ENCODE measurements around the gene P4HA2. TPM values are rescaled to one million over a fixed set of nuclear protein-coding genes. Genes with fewer than 3 reads are reported as not detected.

The P4HA2 gene
- polyA plus RNA-seq, 1 of the 3 experiments (the other 2 are of a cell fraction) = 67.2 TPM

GRCh38 chr5:132259069-132259851 is 31.6 kb upstream of the P4HA2 start:
- ChIA-PET CTCF (interaction anchor here (0.6 to 1.4 kb wide), 8 partner anchors 9 to 127 kb away, joined by 3 to 10 read pairs (median 3); no protein-coding TSS in a partner anchor), POLR2A (interaction anchor here (0.6 to 2.8 kb wide), 10 partner anchors 9 to 197 kb away, joined by 3 to 19 read pairs (median 4); partner anchors contain the start of genes P4HA2, SLC22A4 and SLC22A5)
- no peaks in the 10 kb centered on the region for H3K9me2 ChIP-seq
- H3K36me3 ChIP-seq (replicated peaks in 1 of 2; ENCODE audit: control insufficient read depth in 1 of 2, insufficient read depth in 2 of 2, low read length in 1 of 2) = peaks cover 0 to 10% of the 10 kb centered on the region in 2 experiments
- H3K9me3 ChIP-seq = no peaks in the 10 kb centered on the region
- H3F3A ChIP-seq (replicated peaks; ENCODE audit: insufficient read depth) = peaks cover 13% of the 10 kb centered on the region
- peak; percentile 87 for DNase-seq
- peak overlapping the region; percentile 92 for H3K9ac ChIP-seq
- no peak overlapping the region for H2AFZ ChIP-seq (ENCODE audit: low read depth)
- peaks cover 35 to 62% of the 10 kb centered on the region in 2 experiments; a peak in 3 of 4 replicates for H3K4me1 ChIP-seq (ENCODE audit: control insufficient read depth in 1 of 2, insufficient read depth in 2 of 2, low read depth in 1 of 2, low read length in 1 of 2)
- H3K27me3 ChIP-seq (ENCODE audit: insufficient read depth) = no peaks in the 10 kb centered on the region
- peak overlapping the region; percentile 98 for H3K4me2 ChIP-seq
- TF ChIP-seq EZH2phosphoT487 (IDR thresholded peaks at IDR 0.05; ENCODE audit: borderline replicate concordance, low read depth) = no peak
- TF ChIP-seq MXI1 (IDR thresholded peaks at IDR 0.05; ENCODE audit: low read depth, low read length) = peak; percentile 97
- no peak for TF ChIP-seq CTCF (IDR thresholded peaks at IDR 0.05)
- TF ChIP-seq JUND (IDR thresholded peaks at IDR 0.05) = no peak
- no peak for TF ChIP-seq FOSL2 (IDR thresholded peaks at IDR 0.05; ENCODE audit: borderline replicate concordance, low read depth)
- TF ChIP-seq, protein P1, sequence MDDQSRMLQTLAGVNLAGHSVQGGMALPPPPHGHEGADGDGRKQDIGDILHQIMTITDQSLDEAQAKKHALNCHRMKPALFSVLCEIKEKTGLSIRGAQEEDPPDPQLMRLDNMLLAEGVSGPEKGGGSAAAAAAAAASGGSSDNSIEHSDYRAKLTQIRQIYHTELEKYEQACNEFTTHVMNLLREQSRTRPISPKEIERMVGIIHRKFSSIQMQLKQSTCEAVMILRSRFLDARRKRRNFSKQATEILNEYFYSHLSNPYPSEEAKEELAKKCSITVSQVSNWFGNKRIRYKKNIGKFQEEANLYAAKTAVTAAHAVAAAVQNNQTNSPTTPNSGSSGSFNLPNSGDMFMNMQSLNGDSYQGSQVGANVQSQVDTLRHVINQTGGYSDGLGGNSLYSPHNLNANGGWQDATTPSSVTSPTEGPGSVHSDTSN (IDR thresholded peaks at IDR 0.05) = peak; percentile 37; the same call in 1 of the 2 replicates
- no peak for TF ChIP-seq TEAD4 (IDR thresholded peaks at IDR 0.05; ENCODE audit: borderline replicate concordance, insufficient read depth)
- no peak for TF ChIP-seq USF1 (IDR thresholded peaks at IDR 0.05; ENCODE audit: borderline replicate concordance, low read depth)
- no peak; the same call in 1 of the 2 replicates for TF ChIP-seq RCOR1 (IDR thresholded peaks at IDR 0.05; ENCODE audit: low read length)
- TF ChIP-seq CHD2 (IDR thresholded peaks at IDR 0.05; ENCODE audit: low read length, partially characterized antibody) = peak; percentile 28
- TF ChIP-seq ELF1 (IDR thresholded peaks at IDR 0.05) = no peak
- TF ChIP-seq TCF12 (IDR thresholded peaks at IDR 0.05) = peak; percentile 95
- no peak for TF ChIP-seq USF2 (IDR thresholded peaks at IDR 0.05; ENCODE audit: borderline replicate concordance, low read depth, low read length)
- peak; percentile 97 for TF ChIP-seq SIN3A (IDR thresholded peaks at IDR 0.05; ENCODE audit: borderline replicate concordance, low read depth, low read length)
- peak; percentile 66; the same call in 1 of the 2 replicates for TF ChIP-seq POLR2AphosphoS5 (IDR thresholded peaks at IDR 0.05; ENCODE audit: low read depth, low read length)
- TF ChIP-seq MAX (IDR thresholded peaks at IDR 0.05; ENCODE audit: low read depth) = peak; percentile 100
- TF ChIP-seq TAF1 (IDR thresholded peaks at IDR 0.05; ENCODE audit: borderline replicate concordance, low read depth, low read length) = no peak
- TF ChIP-seq, protein P2, sequence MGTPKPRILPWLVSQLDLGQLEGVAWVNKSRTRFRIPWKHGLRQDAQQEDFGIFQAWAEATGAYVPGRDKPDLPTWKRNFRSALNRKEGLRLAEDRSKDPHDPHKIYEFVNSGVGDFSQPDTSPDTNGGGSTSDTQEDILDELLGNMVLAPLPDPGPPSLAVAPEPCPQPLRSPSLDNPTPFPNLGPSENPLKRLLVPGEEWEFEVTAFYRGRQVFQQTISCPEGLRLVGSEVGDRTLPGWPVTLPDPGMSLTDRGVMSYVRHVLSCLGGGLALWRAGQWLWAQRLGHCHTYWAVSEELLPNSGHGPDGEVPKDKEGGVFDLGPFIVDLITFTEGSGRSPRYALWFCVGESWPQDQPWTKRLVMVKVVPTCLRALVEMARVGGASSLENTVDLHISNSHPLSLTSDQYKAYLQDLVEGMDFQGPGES (IDR thresholded peaks at IDR 0.05; ENCODE audit: low read depth, low read length) = no peak
- no peak for TF ChIP-seq RXRA (IDR thresholded peaks at IDR 0.05; ENCODE audit: borderline replicate concordance, low read depth)
- no peak for TF ChIP-seq GATA2 (CRISPR knock-in tag; IDR thresholded peaks at IDR 0.05)
- 0 out of 2 replicates have a peak, but pooled peaks have one; percentile 11 for TF ChIP-seq NFIC (IDR thresholded peaks at IDR 0.05; ENCODE audit: borderline replicate concordance)
- TF ChIP-seq FOXJ3 (CRISPR knock-in tag; IDR thresholded peaks at IDR 0.05) = peak; percentile 78; the same call in 1 of the 2 replicates
- no peak for TF ChIP-seq SMC3 (IDR thresholded peaks at IDR 0.05; ENCODE audit: low read depth, low read length)
- TF ChIP-seq RFX5 (IDR thresholded peaks at IDR 0.05; ENCODE audit: low read length) = no peak
- peaks cover 30% of the 10 kb centered on the region for H3K79me2 ChIP-seq (ENCODE audit: insufficient read depth)
- peak overlapping the region; percentile 91 to 98 for H3K27ac ChIP-seq (ENCODE audit: low read depth in 2 of 2, low read length in 1 of 2)
- H3K4me3 ChIP-seq (ENCODE audit: low read depth in 2 of 2, low read length in 1 of 2) = peak overlapping the region; percentile 79 to 82
- 39% methylated on average over 15 of the region's 24 CpGs for WGBS (ENCODE audit: low lambda C conversion rate)
- H4K20me1 ChIP-seq (ENCODE audit: insufficient read depth) = no peaks in the 10 kb centered on the region

All from SK-N-SH (cell line).